Testis (tissue), 3 donors: ENCODE measurements around the gene COL11A1. TPM values are rescaled to one million over a fixed set of nuclear protein-coding genes. Genes with fewer than 3 reads are reported as not detected.

ENCODE experiments used
- DNase-seq: peaks from one replicate; pipeline ENCODE4 v3.0.0-alpha.2; 2019
- H3K27ac ChIP-seq, 2 donors: fragments of 200-600 bp; sonication (generic); one replicate each; pipeline ENCODE4 v1.5.1; 2019
- H3K27me3 ChIP-seq: fragments of 200-600 bp; sonication (generic); one replicate; pipeline ENCODE4 v1.5.1; 2019
- H3K36me3 ChIP-seq: fragments of 200-600 bp; sonication (generic); one replicate; pipeline ENCODE4 v1.5.1; 2017; ENCODE audit warnings: low read depth; ENCODE audit errors: missing control alignments
- H3K4me1 ChIP-seq: fragments of 200-600 bp; sonication (generic); one replicate; pipeline ENCODE4 v1.5.1; 2019
- H3K4me3 ChIP-seq, 2 donors: fragments of 200-600 bp; sonication (generic); one replicate each; pipeline ENCODE4 v1.5.1; 2017 to 2019
- H3K9me3 ChIP-seq: fragments of 200-600 bp; sonication (generic); one replicate; pipeline ENCODE4 v1.5.1; 2017
- POLR2A ChIP-seq: fragments of 450-650 bp; IDR thresholded peaks from one replicate; pipeline ENCODE4 v1.6.1; 2017; ENCODE audit warnings: antibody characterized with exemption, mild to moderate bottlenecking, moderate library complexity
- WGBS, 2 donors: methylation state at CpG; one replicate each; pipeline ENCODE4 v1.1.5; 2018; 5-methylcytosine and 5-hydroxymethylcytosine counted together
- intact Hi-C: fragments of 100-400 bp; cut with DNase I; formaldehyde crosslinking; loops from one replicate; pipeline ENCODE4 v1.15.1; 2023; ENCODE audit warnings: low total_unique reads
- polyA plus RNA-seq: library from polyadenylated mRNA; stranded (reverse); fragments of 350-450 nt; fragmentation: Illumina TruSeq; extraction: RNeasy Lipid Tissue Mini Kit (QIAGEN cat#74804); gene quantifications from one replicate; pipeline ENCODE4 v1.2.3, GENCODE V29; 2014; ENCODE audit warnings: low read depth, low replicate concordance; ENCODE audit not compliant: insufficient read depth
- total RNA-seq, 2 donors: library from RNA; depleted of rRNA; stranded (reverse); fragments of >200 nt; gene quantifications; one replicate each; pipeline ENCODE4 v1.2.3, GENCODE V29; 2016
- TF ChIP-seq, protein P1 (sequence below), 3 experiments: fragments of 450-650 bp in 2 of 3; fragments of 200-600 bp in 1 of 3; sonication (generic) in 1 of 3; IDR thresholded peaks; one replicate each; pipeline ENCODE4 v1.5.1; 2016 to 2019; ENCODE audit warnings: antibody characterized with exemption in 3 of 3, mild to moderate bottlenecking in 2 of 3, moderate library complexity in 1 of 3

The COL11A1 gene
- total and polyA plus RNA-seq, 3 donors from 2014 or later: 3.5 to 7.0 (median 4.0) TPM

DNA sequence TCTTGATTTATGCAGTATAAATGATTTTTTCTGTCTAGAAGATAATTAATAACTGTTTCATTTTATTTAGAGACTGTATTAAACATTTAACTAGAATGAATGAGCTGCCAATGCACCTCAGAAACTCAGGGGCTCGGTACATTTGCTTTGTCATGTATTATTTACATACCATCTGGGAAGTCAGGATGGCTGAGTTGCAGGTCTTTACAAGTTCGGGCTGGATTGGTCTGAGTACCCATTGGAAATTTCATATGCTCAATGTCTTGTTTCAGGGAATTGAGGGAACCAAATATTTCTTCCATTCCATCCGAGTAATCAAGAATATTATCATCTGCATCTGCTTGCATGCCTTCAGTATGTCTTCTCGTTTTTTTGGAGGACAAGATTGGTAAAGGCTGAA is 221.7 kb downstream of the COL11A1 start:
- intact Hi-C loops: no loop called here

DNA sequence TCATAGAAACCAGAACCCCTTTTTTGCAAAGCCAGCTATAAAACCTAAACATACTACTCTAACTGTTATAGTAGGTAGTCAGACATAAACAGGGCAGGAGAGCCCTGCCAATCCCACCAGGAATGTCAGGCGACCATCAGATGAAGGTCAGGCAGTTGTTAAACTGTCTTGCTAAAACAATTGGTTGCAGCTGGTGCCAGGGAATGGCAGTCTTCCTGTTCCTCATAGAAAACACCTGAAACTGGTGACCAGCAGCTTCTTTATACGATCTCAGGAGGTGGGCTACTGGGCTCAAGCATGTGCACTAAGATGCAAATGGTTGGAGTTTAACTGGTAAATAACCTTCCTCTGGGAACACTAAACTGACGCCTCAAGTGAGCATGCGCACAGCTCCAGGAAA is 224.1 kb downstream of the COL11A1 start:
- no peaks in the 10 kb centered on the region for H3K27me3 ChIP-seq
- no peak for TF ChIP-seq POLR2A
- TF ChIP-seq, protein P1, sequence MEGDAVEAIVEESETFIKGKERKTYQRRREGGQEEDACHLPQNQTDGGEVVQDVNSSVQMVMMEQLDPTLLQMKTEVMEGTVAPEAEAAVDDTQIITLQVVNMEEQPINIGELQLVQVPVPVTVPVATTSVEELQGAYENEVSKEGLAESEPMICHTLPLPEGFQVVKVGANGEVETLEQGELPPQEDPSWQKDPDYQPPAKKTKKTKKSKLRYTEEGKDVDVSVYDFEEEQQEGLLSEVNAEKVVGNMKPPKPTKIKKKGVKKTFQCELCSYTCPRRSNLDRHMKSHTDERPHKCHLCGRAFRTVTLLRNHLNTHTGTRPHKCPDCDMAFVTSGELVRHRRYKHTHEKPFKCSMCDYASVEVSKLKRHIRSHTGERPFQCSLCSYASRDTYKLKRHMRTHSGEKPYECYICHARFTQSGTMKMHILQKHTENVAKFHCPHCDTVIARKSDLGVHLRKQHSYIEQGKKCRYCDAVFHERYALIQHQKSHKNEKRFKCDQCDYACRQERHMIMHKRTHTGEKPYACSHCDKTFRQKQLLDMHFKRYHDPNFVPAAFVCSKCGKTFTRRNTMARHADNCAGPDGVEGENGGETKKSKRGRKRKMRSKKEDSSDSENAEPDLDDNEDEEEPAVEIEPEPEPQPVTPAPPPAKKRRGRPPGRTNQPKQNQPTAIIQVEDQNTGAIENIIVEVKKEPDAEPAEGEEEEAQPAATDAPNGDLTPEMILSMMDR (IDR thresholded peaks at IDR 0.05): no peak
- no peak overlapping the region for H3K4me3 ChIP-seq
- no peak overlapping the region for H3K27ac ChIP-seq
- no peaks in the 10 kb centered on the region for H3K36me3 ChIP-seq
- intact Hi-C loops: no loop called here
- no peak for DNase-seq
- 44 to 61% methylated on average over 4 of the region's 4 CpGs for WGBS, 2 donors
- H3K9me3 ChIP-seq: no peaks in the 10 kb centered on the region
- H3K4me1 ChIP-seq: no peaks in the 10 kb centered on the region

More for the DNA sequence above, 221.7 kb downstream of the COL11A1 start:
- Histone ChIP-seq H3K4me3 (no peak overlapping the region), H3K27ac (no peak overlapping the region), H3K4me1 (no peaks in the 10 kb centered on the region), H3K36me3 (no peaks in the 10 kb centered on the region), H3K27me3 (no peaks in the 10 kb centered on the region), H3K9me3 (no peaks in the 10 kb centered on the region)
- TF ChIP-seq, protein P1 (IDR thresholded peaks at IDR 0.05): no peak
- TF ChIP-seq POLR2A: no peak
- no peak for DNase-seq
- 86 to 89% methylated on average over 4 of the region's 4 CpGs for whole genome bisulfite sequencing, 2 donors

GRCh38 chr1:102879439-102879993 is 228.8 kb downstream of the COL11A1 start:
- TF ChIP-seq, protein P1 (IDR thresholded peaks at IDR 0.05): no peak
- no peak for TF ChIP-seq POLR2A
- H3K4me1 ChIP-seq: no peaks in the 10 kb centered on the region
- H3K4me3 ChIP-seq: no peak overlapping the region
- H3K27me3 ChIP-seq: no peaks in the 10 kb centered on the region
- H3K36me3 ChIP-seq: no peaks in the 10 kb centered on the region
- no peak for DNase-seq
- H3K27ac ChIP-seq: no peak overlapping the region
- no peaks in the 10 kb centered on the region for H3K9me3 ChIP-seq
- intact Hi-C loops: no loop called here
- 92 to 93% methylated on average over 6 of the region's 6 CpGs for WGBS, 2 donors

- no peaks in the 10 kb centered on the region for H3K4me1 ChIP-seq
- no peak overlapping the region for H3K4me3 ChIP-seq
- no peaks in the 10 kb centered on the region for H3K36me3 ChIP-seq
- intact Hi-C loops: no loop called here
- DNase-seq: no peak
- H3K9me3 ChIP-seq: no peaks in the 10 kb centered on the region
- H3K27ac ChIP-seq: no peak overlapping the region
- 50 to 61% methylated on average over 1 of the region's 1 CpG for WGBS, 2 donors
- H3K27me3 ChIP-seq: no peaks in the 10 kb centered on the region
- TF ChIP-seq POLR2A: no peak
- TF ChIP-seq, protein P1 (IDR thresholded peaks at IDR 0.05): no peak
Measured at GRCh38 chr1:102875756-102876155, 232.6 kb downstream of the COL11A1 start.

DNA sequence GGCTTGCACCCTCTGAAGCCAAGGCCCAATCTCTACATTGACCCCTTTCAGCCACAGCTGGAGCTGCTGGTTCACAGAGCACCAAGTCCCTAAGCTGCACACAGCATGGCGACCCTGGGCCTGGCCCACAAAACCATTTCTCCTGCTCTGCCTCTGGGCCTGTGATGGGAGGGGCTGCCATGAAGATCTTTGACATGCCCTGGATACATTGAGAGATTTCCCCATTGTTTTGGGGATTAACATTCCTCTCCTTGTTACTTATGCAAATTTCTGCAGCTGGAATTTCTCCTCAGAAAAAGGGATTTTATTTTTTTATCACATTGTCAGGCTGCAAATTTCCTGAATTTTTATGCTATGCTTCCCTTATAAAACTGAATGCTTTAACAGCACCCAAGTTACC is 235.8 kb downstream of the COL11A1 start:
- Histone ChIP-seq H3K9me3 (no peaks in the 10 kb centered on the region), H3K27me3 (no peaks in the 10 kb centered on the region), H3K27ac (no peak overlapping the region), H3K4me3 (no peak overlapping the region), H3K36me3 (no peaks in the 10 kb centered on the region), H3K4me1 (no peaks in the 10 kb centered on the region)
- DNase-seq: no peak
- WGBS, 2 donors: 88 to 100% methylated on average over 1 of the region's 1 CpG
- TF ChIP-seq POLR2A: no peak
- TF ChIP-seq, protein P1 (IDR thresholded peaks at IDR 0.05): no peak
- intact Hi-C loops: no loop called here
